KBM-7 (cell line): ENCODE data around the gene FAM149A.

ENCODE experiments used
- DNase-seq: peaks from one replicate; pipeline ENCODE4 v3.0.0-alpha.2; 2015
- in situ Hi-C: fragments of 300-500 bp; cut with MboI; formaldehyde crosslinking; loops from 2 replicates; pipeline ENCODE4 v1.14.3; 2020; ENCODE audit warnings: low sequenced_read_pairs, low pct_unique_long_range_greater_than_20kb, mixed read lengths

Gene FAM149A

GRCh38 chr4:186104114-186104889 is at the start of gene FAM149A:
Gene FAM149A (plus strand): TSS chr4:186104704.
- in situ Hi-C loops = no loop called here
- peak; percentile 62 for DNase-seq

- in situ Hi-C loops = no loop called here
- no peak for DNase-seq
Measured at GRCh38 chr4:186058253-186058979, 46.1 kb upstream of the FAM149A start.

- in situ Hi-C loops = no loop called here
- no peak for DNase-seq
Measured at GRCh38 chr4:186058980-186059316, 45.6 kb upstream of the FAM149A start.

- in situ Hi-C loops = no loop called here
- no peak for DNase-seq
Measured at GRCh38 chr4:186061921-186062320, 42.6 kb upstream of the FAM149A start.

- DNase-seq = peak; percentile 62
- in situ Hi-C loops = no loop called here
Measured at GRCh38 chr4:186067757-186068385, 36.6 kb upstream of the FAM149A start.

GRCh38 chr4:186068581-186069348 is 35.7 kb upstream of the FAM149A start, which contains the start of gene TLR3:
Gene TLR3 (plus strand): TSS chr4:186069156. CDS start chr4:186076620, 7,464 bp downstream.
- DNase-seq = peak; percentile 50
- in situ Hi-C loops = no loop called here

- no peak for DNase-seq
- in situ Hi-C loops = no loop called here
Measured at GRCh38 chr4:186069729-186070128, 34.8 kb upstream of the FAM149A start.

- DNase-seq = no peak
Measured at GRCh38 chr4:186072516-186072915, 32.0 kb upstream of the FAM149A start.

GRCh38 chr4:186074189-186074588 is 30.3 kb upstream of the FAM149A start:
- in situ Hi-C loops = no loop called here
- no peak for DNase-seq

More at GRCh38 chr4:186072516-186072915, 32.0 kb upstream of the FAM149A start:
- in situ Hi-C loops = no loop called here

GRCh38 chr4:186078981-186079638 is 25.4 kb upstream of the FAM149A start:
- in situ Hi-C loops = no loop called here
- DNase-seq = no peak

- no peak for DNase-seq
- in situ Hi-C loops = no loop called here
Measured at GRCh38 chr4:186079694-186080093, 24.8 kb upstream of the FAM149A start.

GRCh38 chr4:186081202-186081807 is 23.2 kb upstream of the FAM149A start:
- in situ Hi-C loops = no loop called here
- no peak for DNase-seq

GRCh38 chr4:186082221-186082620 is 22.3 kb upstream of the FAM149A start:
- no peak for DNase-seq
- in situ Hi-C loops = no loop called here

- DNase-seq = no peak
- in situ Hi-C loops = no loop called here
Measured at GRCh38 chr4:186088523-186088922, 16.0 kb upstream of the FAM149A start.

GRCh38 chr4:186092296-186092695 is 12.2 kb upstream of the FAM149A start:
- in situ Hi-C loops = no loop called here
- no peak for DNase-seq

- in situ Hi-C loops = no loop called here
- no peak for DNase-seq
Measured at GRCh38 chr4:186095406-186095805, 9.1 kb upstream of the FAM149A start.

- DNase-seq = no peak
- in situ Hi-C loops = no loop called here
Measured at GRCh38 chr4:186096681-186097165, 7.8 kb upstream of the FAM149A start.

GRCh38 chr4:186097386-186097785 is 7.1 kb upstream of the FAM149A start:
- DNase-seq = no peak
- in situ Hi-C loops = no loop called here
